Lung (tissue), 12 donors: Measurements from ENCODE around the gene TMCC1. TPM values are rescaled to one million over a fixed set of nuclear protein-coding genes. Genes with fewer than 3 reads are reported as not detected.

Experiments used
- ATAC-seq: fragments of 200-7000 bp; cut with Tn5 transposase; one replicate; pipeline ENCODE4 v1.9.1; 2020; ENCODE audit warnings: moderate number of reproducible peaks; ENCODE audit not compliant: insufficient read depth, low FRiP score
- DNase-seq, 3 donors: peaks; one replicate each; pipeline ENCODE4 v3.0.0-alpha.2; 2013 to 2017
- H3K27ac ChIP-seq, 2 donors: one replicate each; pipeline ENCODE4 v1.5.1; 2013; ENCODE audit warnings: mild to moderate bottlenecking in 2 of 2, moderate library complexity in 2 of 2, control low read depth in 1 of 2, inconsistent platforms in 1 of 2, low read depth in 1 of 2, low read length in 1 of 2
- H3K27me3 ChIP-seq, 3 donors: one replicate each; pipeline ENCODE4 v1.5.1; 2013; ENCODE audit warnings: low read length in 2 of 3; ENCODE audit not compliant: control insufficient read depth in 3 of 3, insufficient read depth in 3 of 3
- H3K36me3 ChIP-seq, 4 donors: one replicate each; pipeline ENCODE4 v1.5.1; 2013; ENCODE audit warnings: low read length in 4 of 4, mild to moderate bottlenecking in 1 of 4, moderate library complexity in 1 of 4; ENCODE audit not compliant: control insufficient read depth in 4 of 4, insufficient read depth in 4 of 4
- H3K4me1 ChIP-seq, 5 donors: one replicate each; pipeline ENCODE4 v1.5.1; 2013; ENCODE audit warnings: low read length in 5 of 5, mild to moderate bottlenecking in 2 of 5, moderate library complexity in 1 of 5; ENCODE audit not compliant: control insufficient read depth in 5 of 5, insufficient read depth in 5 of 5
- H3K4me3 ChIP-seq: one replicate; pipeline ENCODE4 v1.5.1; 2013; ENCODE audit warnings: mild to moderate bottlenecking, control low read depth, moderate library complexity
- H3K9ac ChIP-seq, 2 donors: one replicate each; pipeline ENCODE4 v1.5.1; 2013; ENCODE audit warnings: low read length in 2 of 2, control low read depth in 1 of 2; ENCODE audit not compliant: insufficient read depth in 1 of 2
- H3K9me3 ChIP-seq, 4 donors: one replicate each; pipeline ENCODE4 v1.5.1; 2013; ENCODE audit warnings: low read length in 3 of 4, mild to moderate bottlenecking in 1 of 4, moderate library complexity in 1 of 4; ENCODE audit not compliant: control insufficient read depth in 4 of 4, insufficient read depth in 3 of 4
- CTCF ChIP-seq: IDR thresholded peaks from 2 replicates; pipeline ENCODE4 v1.5.1; 2012; ENCODE audit warnings: mild to moderate bottlenecking; ENCODE audit errors: control extremely low read depth, extremely low read depth
- WGBS, 2 donors: extraction: QIAGEN DNeasy Blood & Tissue Kit; methylation state at CpG; one replicate each; pipeline ENCODE4 v1.1.7; 2013; 5-methylcytosine and 5-hydroxymethylcytosine counted together
- polyA plus RNA-seq, 2 donors: library from polyadenylated mRNA; stranded (reverse); fragments of 200-250 nt; gene quantifications; one replicate each; pipeline ENCODE4 v1.2.1, GENCODE V29; 2013
- total RNA-seq, 2 donors: library from RNA; depleted of rRNA in 1 of 2; stranded (reverse); fragments of >200 nt in 1 of 2; gene quantifications; one replicate each; pipeline ENCODE4 v1.2.1, GENCODE V29; 2014 to 2021
- donor health status: control.
- donor health status: control.
- donor health status: Bipolar disorder and iron deficiency.
- donor health status: healthy.
- donor health status: DM: yes; HTN: yes; CAD: no.

Gene TMCC1
- total and polyA plus RNA-seq, 4 donors: 8.7 to 39.4 (median 22.8) TPM

- Histone ChIP-seq H3K27me3 (no peaks in the 10 kb centered on the region), H3K4me1 (peaks cover 0 to 26% (median 3%) of the 10 kb centered on the region in 5 donors), H3K9me3 (no peaks in the 10 kb centered on the region), H3K36me3 (peaks cover 0 to 3% (median under 1%) of the 10 kb centered on the region in 4 donors), H3K9ac (no peak overlapping the region), H3K27ac (peak overlapping the region in 1 of 2 donors; percentile 91), H3K4me3 (no peak overlapping the region)
- no peak for DNase-seq
- TF ChIP-seq CTCF: no peak
- WGBS, 2 donors: 94 to 97% methylated on average over 3 of the region's 3 CpGs
- no peak for ATAC-seq
Observed at GRCh38 chr3:129665024-129665768, 228.3 kb downstream of the TMCC1 start.

GRCh38 chr3:129663930-129664646 is 229.4 kb downstream of the TMCC1 start:
- no peak for TF ChIP-seq CTCF
- Histone ChIP-seq H3K9me3 (no peaks in the 10 kb centered on the region), H3K4me1 (peaks cover 0 to 26% (median 3%) of the 10 kb centered on the region in 5 donors), H3K4me3 (no peak overlapping the region), H3K9ac (no peak overlapping the region), H3K27me3 (no peaks in the 10 kb centered on the region), H3K36me3 (peaks cover 0 to 2% (median 0%) of the 10 kb centered on the region in 4 donors), H3K27ac (peak overlapping the region in 1 of 2 donors; percentile 91)
- DNase-seq (no peak), ATAC-seq (no peak)
- 84 to 91% methylated on average over 6 of the region's 6 CpGs for WGBS, 2 donors

DNA sequence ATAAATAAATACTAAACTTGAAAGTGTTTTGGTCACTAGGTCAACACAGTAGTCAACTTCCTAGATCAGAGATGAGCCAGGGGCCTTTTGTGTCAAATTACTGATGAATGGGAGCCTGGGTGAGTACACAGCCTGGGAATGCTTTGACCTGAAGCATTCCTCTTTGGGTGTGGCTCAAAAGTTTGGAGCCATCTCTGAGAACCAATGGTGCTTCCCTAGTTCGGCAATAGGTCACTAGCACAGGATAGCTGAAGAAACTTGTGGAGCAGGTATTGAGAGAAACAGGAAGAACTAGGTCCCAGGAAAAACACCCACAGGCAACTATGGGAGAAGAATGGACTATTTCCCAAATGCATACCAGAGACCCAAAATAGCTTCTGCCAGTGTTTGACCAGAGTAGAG is 230.5 kb downstream of the TMCC1 start:
- DNase-seq (peak in 1 of 3 donors; percentile 41), ATAC-seq (peak; percentile 53)
- no peak overlapping the region for H3K9ac ChIP-seq
- no peak for TF ChIP-seq CTCF
- WGBS, 2 donors: 67 to 75% methylated on average over 1 of the region's 1 CpG
- H3K36me3 ChIP-seq: no peaks in the 10 kb centered on the region
- no peaks in the 10 kb centered on the region for H3K9me3 ChIP-seq
- peak overlapping the region in 1 of 2 donors; percentile 91 for H3K27ac ChIP-seq
- no peak overlapping the region for H3K4me3 ChIP-seq
- no peaks in the 10 kb centered on the region for H3K27me3 ChIP-seq
- peaks cover 0 to 32% (median 3%) of the 10 kb centered on the region in 5 donors for H3K4me1 ChIP-seq
